Stimulated activated CD8-positive, alpha-beta memory T cell treated with anti-CD3 and anti-CD28 coated beads, Interleukin-12 subunit alpha, Interleukin-12 subunit beta, amount 100 ng/mL, for 4 hours (primary cell): ENCODE measurements around the gene FAM163A.
"Not testable (repeated sequence)": the region's sequence is repeated elsewhere in the genome, so short reads cannot be mapped to it uniquely, and the experiment has no call there.

ENCODE experiments used
- DNase-seq: peaks from one replicate; pipeline ENCODE4 v3.0.0-alpha.2; 2020; ENCODE audit warnings: low read depth

The FAM163A gene

GRCh38 chr1:179816196-179816960, 73.3 kb downstream of the FAM163A start:
- no peak for DNase-seq

- no peak for DNase-seq
Observed at GRCh38 chr1:179817056-179817455, 74.0 kb downstream of the FAM163A start.

DNA sequence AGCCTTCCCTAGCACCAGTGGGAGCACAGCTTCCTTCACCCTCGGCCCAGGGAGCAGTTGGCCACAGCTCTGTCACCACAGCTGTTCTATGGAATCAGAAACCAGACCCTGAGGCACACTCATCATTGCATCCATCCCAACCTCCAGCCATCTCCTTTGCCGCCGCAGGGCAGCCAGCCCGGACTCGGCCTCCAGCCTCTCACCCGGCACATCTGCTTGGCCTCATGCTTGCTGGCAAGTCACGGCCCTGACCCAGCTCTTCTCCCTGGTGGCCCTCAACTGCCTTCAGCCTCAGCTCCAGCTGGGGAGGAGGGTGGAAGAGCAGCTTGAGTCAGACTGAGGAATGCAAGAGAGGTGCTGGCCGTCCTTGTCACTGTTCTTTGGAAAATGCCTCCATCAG, 74.7 kb downstream of the FAM163A start:
- DNase-seq: no peak

DNA sequence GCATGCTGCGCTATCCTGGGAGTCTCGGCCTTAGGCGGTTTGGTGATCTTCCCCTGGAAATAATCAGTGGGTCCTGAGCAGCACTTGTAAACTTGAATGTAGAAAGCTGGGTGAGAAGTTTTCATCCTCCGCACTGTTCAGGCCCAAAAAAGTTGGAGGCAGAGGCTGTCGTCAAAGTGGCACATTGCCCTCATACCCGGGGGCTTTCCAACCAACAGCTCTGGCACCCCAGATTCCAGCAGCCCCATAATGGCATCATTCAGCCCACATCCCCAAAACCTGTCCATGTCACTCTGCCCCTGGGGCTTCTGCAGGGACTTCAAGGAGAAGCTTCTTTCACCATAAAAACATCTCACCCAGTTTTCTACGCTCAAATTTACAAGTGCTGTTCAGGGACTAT, 75.2 kb downstream of the FAM163A start:
- no peak for DNase-seq

GRCh38 chr1:179818743-179819173, 75.7 kb downstream of the FAM163A start:
- DNase-seq: no peak

DNA sequence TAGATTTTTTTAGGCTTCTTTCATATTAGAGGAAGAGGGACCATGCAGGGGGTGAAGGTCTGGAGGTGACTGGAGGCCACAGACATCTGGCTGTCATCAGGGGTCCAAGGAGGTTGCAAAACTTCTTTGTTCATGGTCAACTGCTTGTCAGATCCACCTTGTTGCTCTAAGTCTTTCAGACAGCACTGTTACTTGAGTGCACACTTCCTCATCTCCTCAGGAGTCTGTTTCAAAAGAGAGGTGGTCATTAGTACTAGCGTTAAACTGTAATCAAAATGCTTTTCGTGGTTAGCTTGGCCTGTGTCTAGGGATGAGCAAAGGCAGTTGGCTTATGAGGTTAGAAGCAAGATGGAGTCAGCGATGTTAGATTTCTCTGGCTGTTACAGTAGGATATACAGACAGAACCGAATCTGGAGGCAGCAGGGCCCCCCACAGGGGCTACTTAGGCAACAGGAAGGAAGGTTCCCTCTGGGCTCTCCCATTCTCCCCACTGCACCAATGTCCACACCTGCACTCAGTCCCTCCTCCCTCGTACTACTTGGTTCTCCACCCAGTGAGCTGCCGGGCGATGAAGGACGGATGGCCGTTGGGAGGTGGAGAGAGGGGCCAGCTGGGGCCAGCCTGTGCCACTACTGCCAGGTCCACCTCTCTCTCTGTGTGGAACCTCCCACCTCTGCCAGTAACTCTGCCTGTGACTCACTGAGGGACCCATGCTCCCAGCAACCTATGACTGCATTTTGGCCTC, 77.3 kb downstream of the FAM163A start:
- no peak for DNase-seq

DNA sequence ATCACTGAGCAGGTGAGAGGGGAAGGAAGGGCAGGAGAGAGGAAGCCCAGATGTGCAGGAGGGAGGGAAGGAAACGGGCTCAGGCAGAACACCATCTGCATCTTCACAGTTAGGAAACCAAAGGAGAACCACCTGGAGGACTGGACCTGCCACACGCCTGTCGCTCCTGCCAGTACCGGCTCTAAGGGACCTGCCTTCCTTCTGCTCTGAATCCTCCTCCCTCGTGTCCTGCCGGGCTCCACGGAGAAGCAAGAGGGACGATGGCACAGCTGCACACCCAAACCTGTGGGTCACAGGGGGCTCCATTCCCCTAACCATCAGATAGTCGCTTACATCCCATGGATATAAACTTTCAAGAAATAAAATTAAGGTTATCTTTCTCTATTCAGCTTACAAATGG, 78.4 kb downstream of the FAM163A start:
- no peak for DNase-seq

- DNase-seq: no peak
Observed at GRCh38 chr1:179822065-179822464, 79.0 kb downstream of the FAM163A start.

GRCh38 chr1:179823693-179824092, 80.6 kb downstream of the FAM163A start:
- DNase-seq: no peak

GRCh38 chr1:179824265-179824664, 81.2 kb downstream of the FAM163A start:
- no peak for DNase-seq

DNA sequence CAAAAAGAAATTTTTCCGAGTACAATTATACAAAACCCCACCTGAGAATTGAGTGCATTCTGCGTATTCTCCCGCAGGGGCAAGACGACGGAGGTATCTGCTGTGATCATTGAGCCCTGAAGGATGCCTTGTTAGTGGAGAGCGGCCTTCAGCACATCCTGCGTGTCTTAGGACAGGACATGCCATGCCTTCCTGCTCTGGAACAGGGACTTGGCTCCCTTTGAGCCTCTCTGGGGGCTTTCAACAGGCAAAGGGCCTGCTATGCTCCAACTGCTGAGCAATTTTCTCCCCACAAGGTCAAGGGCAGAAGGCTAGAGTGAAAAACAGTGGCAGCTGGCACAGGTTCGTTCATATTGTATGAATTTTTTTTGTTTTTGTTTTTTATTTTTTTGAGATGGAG, 82.1 kb downstream of the FAM163A start:
- no peak for DNase-seq

- DNase-seq: no peak
Observed at GRCh38 chr1:179825798-179826460, 82.8 kb downstream of the FAM163A start.

DNA sequence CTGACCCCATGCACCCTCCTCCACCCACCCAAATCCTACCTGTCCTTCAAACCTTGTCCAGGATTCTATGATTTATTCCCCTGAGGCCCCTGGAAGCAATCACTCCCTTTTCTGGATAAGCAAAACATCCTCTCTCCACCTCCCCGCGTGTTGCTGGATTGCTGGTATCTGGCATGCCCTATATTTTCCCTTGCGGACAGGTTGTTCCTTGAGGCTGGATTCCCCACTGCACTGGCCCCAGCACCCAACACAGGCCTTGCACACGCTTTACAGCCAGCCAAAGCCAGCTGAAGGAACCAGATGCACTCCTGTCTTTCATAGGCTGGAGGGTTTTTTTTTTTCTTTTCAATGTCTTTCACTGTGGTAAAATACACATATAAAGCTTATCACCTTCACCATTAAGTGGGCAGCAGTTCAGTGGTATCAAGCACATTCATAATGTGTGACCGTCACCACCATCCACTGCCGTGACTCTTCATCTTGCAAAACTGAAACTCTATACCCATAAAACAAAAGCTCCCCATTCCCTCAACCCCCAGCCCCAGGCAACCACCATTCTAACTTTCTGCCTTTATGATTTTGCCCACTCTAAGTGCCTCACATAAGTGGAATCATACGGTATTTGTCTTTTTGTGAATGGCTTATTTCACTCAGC, 83.7 kb downstream of the FAM163A start:
- no peak for DNase-seq

DNA sequence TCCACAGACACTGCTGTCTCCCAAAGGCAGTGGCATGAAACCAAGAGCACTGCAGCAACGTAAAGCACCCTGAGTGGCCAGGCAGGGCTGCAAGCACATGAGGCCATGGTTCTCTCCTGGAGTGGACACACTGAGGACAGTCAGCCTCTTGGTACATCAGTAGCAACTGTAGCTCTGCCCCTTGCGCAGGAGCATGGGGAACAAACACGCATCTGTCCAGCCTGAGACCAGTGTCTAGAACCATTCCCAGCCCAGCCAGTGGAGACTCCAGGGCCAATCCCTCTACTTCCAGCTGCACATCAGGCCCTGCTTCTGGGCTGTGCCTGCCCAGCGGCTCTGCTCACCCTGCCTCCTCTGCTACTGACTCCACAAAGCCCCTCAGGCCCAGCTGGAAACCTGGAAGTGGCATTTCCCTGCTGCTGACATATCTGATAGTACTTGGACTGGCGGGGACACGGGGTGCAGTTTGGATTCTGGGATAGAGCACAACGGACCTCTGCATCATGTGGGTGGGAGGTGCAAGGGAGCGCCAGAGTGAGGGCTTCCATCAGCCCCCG, 85.5 kb downstream of the FAM163A start:
- DNase-seq: no peak

- no peak for DNase-seq
Observed at GRCh38 chr1:179831225-179831624, 88.1 kb downstream of the FAM163A start.

DNA sequence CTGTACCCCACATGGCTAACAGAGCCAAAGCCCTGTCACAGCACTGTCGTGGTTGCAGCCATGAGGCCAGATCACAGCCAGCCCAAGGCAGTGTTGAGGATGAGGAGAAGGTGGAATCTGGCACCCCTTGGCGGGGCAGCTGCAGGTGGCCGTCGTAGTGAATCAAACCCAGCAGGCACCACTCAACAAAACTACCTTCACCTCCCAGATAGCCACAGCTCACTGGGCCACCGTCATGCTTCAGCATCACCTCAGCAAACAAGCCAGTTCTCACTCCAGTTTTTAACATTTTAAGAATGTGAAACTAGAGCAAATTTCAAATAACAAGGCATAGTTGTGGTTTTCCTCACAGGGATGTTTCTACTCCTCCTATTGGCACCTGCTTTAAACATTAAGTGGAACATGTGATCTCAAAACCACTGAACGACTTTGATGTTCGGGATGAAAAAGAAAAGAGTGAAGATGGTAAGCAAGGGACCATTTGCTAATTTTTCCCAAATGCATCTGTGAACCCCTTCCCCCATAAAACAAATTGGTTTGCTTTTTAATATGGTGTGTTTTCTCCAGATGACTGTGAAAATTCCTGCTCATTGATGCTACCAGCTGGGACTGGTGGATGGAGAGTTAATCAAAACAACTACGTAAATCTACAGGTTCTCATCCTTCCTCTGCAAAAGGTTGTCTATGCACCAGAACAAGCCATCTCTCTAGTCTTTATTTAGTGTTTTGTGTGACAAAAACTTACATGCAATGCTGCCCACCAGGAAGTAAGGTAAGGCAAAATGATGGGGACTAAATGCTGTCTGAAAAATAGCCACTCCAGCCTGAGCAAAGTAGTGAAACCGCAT, 89.0 kb downstream of the FAM163A start:
- DNase-seq: no peak

GRCh38 chr1:179836686-179837445, 93.8 kb downstream of the FAM163A start:
- not testable (repeated sequence) for DNase-seq

- no peak for DNase-seq
Observed at GRCh38 chr1:179840107-179840506, 97.0 kb downstream of the FAM163A start.

DNA sequence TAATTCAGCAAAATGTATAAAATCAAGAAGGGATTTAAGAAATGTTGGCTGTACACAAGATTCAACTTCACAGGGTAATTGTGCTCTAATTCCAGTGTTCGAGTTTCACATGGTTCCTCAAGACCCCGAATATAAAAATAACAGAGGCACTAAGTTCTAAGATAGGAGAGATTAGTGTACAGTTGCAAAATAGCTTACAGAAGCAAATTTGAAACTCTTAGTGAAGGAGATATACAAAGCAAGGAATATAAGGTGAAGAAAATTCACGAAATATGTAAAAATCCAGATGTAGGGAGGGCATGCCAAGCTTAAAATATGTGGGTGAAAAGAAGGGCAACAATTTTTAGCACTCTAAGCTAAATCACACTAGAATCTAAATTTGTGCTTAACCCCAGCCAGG, 105.1 kb downstream of the FAM163A start:
- DNase-seq: no peak

- DNase-seq: no peak
Observed at GRCh38 chr1:179853102-179853501, 110.0 kb downstream of the FAM163A start.
